Activated B cell treated with CpG ODN at 0.5 μM for 24 hours (primary cell): ENCODE results near the gene CDK4. TPM values are rescaled to one million over a fixed set of nuclear protein-coding genes. Genes with fewer than 3 reads are reported as not detected.

Experiments used
- ATAC-seq: fragments of 200-7000 bp; cut with Tn5 transposase; one replicate; pipeline ENCODE4 v1.10.0; 2021; ENCODE audit warnings: low read depth, mild to moderate bottlenecking, moderate library complexity
- CTCF ChIA-PET: fragments of 350-600 bp; sonication (Branson Sonifier 250); formaldehyde crosslinking; loops from one replicate; lab custom pipeline; 2021; ENCODE audit warnings: antibody characterized with exemption; lab: Charles Lee
- POLR2A ChIA-PET: fragments of 350-600 bp; sonication (Branson Sonifier 250); formaldehyde crosslinking; loops from one replicate; lab custom pipeline; 2021; ENCODE audit warnings: antibody characterized with exemption; lab: Charles Lee
- DNase-seq: peaks from one replicate; pipeline ENCODE4 v3.0.0; 2022
- H3K27ac Mint-ChIP-seq: one replicate; pipeline ENCODE4 v1.8.0; 2020; ENCODE audit warnings: mixed read lengths
- H3K27me3 Mint-ChIP-seq: one replicate; pipeline ENCODE4 v1.8.0; 2021; ENCODE audit warnings: mixed read lengths
- H3K36me3 Mint-ChIP-seq: one replicate; pipeline ENCODE4 v1.8.0; 2021; ENCODE audit warnings: low read depth, mixed read lengths
- H3K4me1 Mint-ChIP-seq: one replicate; pipeline ENCODE4 v1.8.0; 2021; ENCODE audit warnings: mixed read lengths
- H3K4me3 Mint-ChIP-seq: one replicate; pipeline ENCODE4 v1.8.0; 2020; ENCODE audit warnings: mild to moderate bottlenecking, mixed read lengths
- H3K9me3 Mint-ChIP-seq: one replicate; pipeline ENCODE4 v1.8.0; 2020; ENCODE audit warnings: mixed read lengths
- intact Hi-C: fragments of 100-400 bp; cut with micrococcal nuclease; formaldehyde crosslinking; loops from one replicate; pipeline ENCODE4 v1.15.1; 2024
- total RNA-seq: library from RNA; stranded (reverse); gene quantifications from 2 replicates; pipeline ENCODE4 v1.2.3, GENCODE V29; 2022
- TF ChIP-seq, protein P1 (sequence below): fragments of 200-600 bp; IDR thresholded peaks from one replicate; pipeline ENCODE4 v1.8.0; 2022; ENCODE audit warnings: antibody characterized with exemption, mild to moderate bottlenecking

CDK4 gene
- total RNA-seq, 1 donor from 2014 or later: 95.7 TPM

GRCh38 chr12:57735198-57735855 is 16.8 kb downstream of the CDK4 start:
- POLR2A ChIA-PET: interaction anchor here (0.6 kb wide), 1 partner anchor 40 kb away, joined by 4 read pairs; no protein-coding TSS in a partner anchor
- no peak overlapping the region for H3K27ac Mint-ChIP-seq
- DNase-seq: no peak
- TF ChIP-seq, protein P1, sequence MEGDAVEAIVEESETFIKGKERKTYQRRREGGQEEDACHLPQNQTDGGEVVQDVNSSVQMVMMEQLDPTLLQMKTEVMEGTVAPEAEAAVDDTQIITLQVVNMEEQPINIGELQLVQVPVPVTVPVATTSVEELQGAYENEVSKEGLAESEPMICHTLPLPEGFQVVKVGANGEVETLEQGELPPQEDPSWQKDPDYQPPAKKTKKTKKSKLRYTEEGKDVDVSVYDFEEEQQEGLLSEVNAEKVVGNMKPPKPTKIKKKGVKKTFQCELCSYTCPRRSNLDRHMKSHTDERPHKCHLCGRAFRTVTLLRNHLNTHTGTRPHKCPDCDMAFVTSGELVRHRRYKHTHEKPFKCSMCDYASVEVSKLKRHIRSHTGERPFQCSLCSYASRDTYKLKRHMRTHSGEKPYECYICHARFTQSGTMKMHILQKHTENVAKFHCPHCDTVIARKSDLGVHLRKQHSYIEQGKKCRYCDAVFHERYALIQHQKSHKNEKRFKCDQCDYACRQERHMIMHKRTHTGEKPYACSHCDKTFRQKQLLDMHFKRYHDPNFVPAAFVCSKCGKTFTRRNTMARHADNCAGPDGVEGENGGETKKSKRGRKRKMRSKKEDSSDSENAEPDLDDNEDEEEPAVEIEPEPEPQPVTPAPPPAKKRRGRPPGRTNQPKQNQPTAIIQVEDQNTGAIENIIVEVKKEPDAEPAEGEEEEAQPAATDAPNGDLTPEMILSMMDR: no peak
- H3K4me3 Mint-ChIP-seq: no peak overlapping the region
- no peaks in the 10 kb centered on the region for H3K27me3 Mint-ChIP-seq
- CTCF ChIA-PET: no interaction called here
- no peak for ATAC-seq
- H3K9me3 Mint-ChIP-seq: no peaks in the 10 kb centered on the region
- peaks cover 60% of the 10 kb centered on the region for H3K36me3 Mint-ChIP-seq
- intact Hi-C loops: no loop called here
- H3K4me1 Mint-ChIP-seq: peaks cover 12% of the 10 kb centered on the region

DNA sequence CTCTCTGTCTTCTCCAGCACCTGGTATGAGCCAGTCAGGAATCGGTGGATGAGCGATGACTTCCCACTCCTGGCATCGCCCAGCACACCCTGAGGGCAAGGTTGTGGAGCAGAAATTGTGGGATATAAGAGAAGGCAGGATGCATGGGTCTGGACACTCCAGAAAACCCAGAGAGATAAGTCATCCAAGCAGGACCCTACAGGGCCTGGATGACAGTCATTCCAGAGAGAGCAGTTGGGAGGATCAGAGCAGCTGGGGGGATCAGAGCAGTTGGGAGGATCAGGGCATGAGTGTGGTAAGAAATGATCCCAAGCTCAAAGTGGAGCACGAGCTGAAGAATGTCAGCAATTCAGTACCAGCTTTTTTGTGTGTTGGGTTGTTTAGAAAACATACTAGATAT is 17.5 kb downstream of the CDK4 start:
- ATAC-seq (no peak), DNase-seq (no peak)
- POLR2A ChIA-PET: no interaction called here
- H3K4me3 Mint-ChIP-seq: no peak overlapping the region
- no peaks in the 10 kb centered on the region for H3K9me3 Mint-ChIP-seq
- peaks cover 10% of the 10 kb centered on the region for H3K4me1 Mint-ChIP-seq
- no peak overlapping the region for H3K27ac Mint-ChIP-seq
- intact Hi-C loops: no loop called here
- CTCF ChIA-PET: interaction anchor here (0.6 kb wide), 1 partner anchor 152 kb away, joined by 3 read pairs; no protein-coding TSS in a partner anchor
- peaks cover 66% of the 10 kb centered on the region for H3K36me3 Mint-ChIP-seq
- H3K27me3 Mint-ChIP-seq: no peaks in the 10 kb centered on the region
- TF ChIP-seq, protein P1: no peak

GRCh38 chr12:57733928-57734327 is 18.2 kb downstream of the CDK4 start:
- no peak for ATAC-seq
- CTCF ChIA-PET: no interaction called here
- TF ChIP-seq, protein P1: no peak
- Mint-ChIP-seq H3K36me3 (peaks cover 67% of the 10 kb centered on the region), H3K9me3 (no peaks in the 10 kb centered on the region), H3K27me3 (no peaks in the 10 kb centered on the region), H3K27ac (no peak overlapping the region), H3K4me1 (peaks cover 4% of the 10 kb centered on the region), H3K4me3 (no peak overlapping the region)
- intact Hi-C loops: no loop called here
- POLR2A ChIA-PET: interaction anchor here (0.6 kb wide), 1 partner anchor 8 kb away, joined by 3 read pairs; no protein-coding TSS in a partner anchor
- no peak for DNase-seq

GRCh38 chr12:57732726-57733593 is 19.1 kb downstream of the CDK4 start:
- DNase-seq (no peak), ATAC-seq (no peak)
- Mint-ChIP-seq H3K4me3 (no peak overlapping the region), H3K4me1 (peaks cover 3% of the 10 kb centered on the region), H3K36me3 (peaks cover 73% of the 10 kb centered on the region), H3K27me3 (no peaks in the 10 kb centered on the region), H3K9me3 (no peaks in the 10 kb centered on the region), H3K27ac (no peak overlapping the region)
- ChIA-PET POLR2A (interaction anchor here (0.6 to 1.0 kb wide), 2 partner anchors 8 to 9 kb away, joined by 3 to 6 read pairs; no protein-coding TSS in a partner anchor), CTCF (interaction anchor here (0.7 kb wide), 1 partner anchor 351 kb away, joined by 3 read pairs; no protein-coding TSS in a partner anchor)
- TF ChIP-seq, protein P1: no peak
- intact Hi-C loops: no loop called here

DNA sequence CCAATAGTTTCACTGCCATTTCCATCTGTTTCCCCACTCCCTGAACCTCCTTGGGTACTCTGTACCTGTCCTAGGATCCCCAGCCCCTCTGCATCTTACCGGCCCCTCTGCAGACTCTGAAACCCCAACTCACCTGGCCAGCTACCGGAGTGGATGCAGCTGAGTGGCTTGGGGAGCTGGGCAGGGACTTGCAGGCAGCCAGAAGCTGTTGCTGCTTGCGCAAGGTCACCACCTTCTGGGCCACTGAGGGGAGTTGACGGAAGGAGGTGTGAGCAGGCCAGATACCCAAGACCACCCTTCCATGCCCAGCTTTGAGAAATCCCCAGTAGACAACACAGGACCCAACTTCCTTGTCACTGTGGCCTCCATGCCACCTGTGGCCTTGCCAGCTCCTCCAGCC is 19.8 kb downstream of the CDK4 start:
- intact Hi-C loops: no loop called here

More for the DNA sequence above, 19.8 kb downstream of the CDK4 start:
- TF ChIP-seq, protein P1: no peak
- ATAC-seq: no peak
- Mint-ChIP-seq H3K27ac (no peak overlapping the region), H3K36me3 (peaks cover 78% of the 10 kb centered on the region), H3K4me3 (no peak overlapping the region), H3K9me3 (no peaks in the 10 kb centered on the region), H3K27me3 (no peaks in the 10 kb centered on the region), H3K4me1 (peaks cover 3% of the 10 kb centered on the region)
- ChIA-PET CTCF (no interaction called here), POLR2A (interaction anchor here (1.0 kb wide), 1 partner anchor 9 kb away, joined by 6 read pairs; no protein-coding TSS in a partner anchor)
- no peak for DNase-seq
